Motor neuron (in vitro differentiated cells): ENCODE data around the gene ACKR2. TPM values are rescaled to one million over a fixed set of nuclear protein-coding genes. Genes with fewer than 3 reads are reported as not detected.

Experiments used
- ATAC-seq, 8 experiments: fragments of 200-7000 bp; cut with Tn5 transposase; replicated peaks in 6 of 8; 2 replicates each; pipeline ENCODE4 v1.8.0; 2021; ENCODE audit warnings: mild to moderate bottlenecking in 8 of 8, moderate library complexity in 8 of 8
- H3K27ac ChIP-seq, 2 donors: fragments of 250-450 bp; sonication (Bioruptor Pico); 2 replicates each; pipeline ENCODE4 v1.9.0; 2021; ENCODE audit warnings: antibody characterized with exemption in 2 of 2, mild to moderate bottlenecking in 2 of 2, moderate library complexity in 1 of 2
- H3K4me1 ChIP-seq, 2 donors: fragments of 250-450 bp; sonication (Bioruptor Pico); replicated peaks in 1 of 2; 2 replicates each; pipeline ENCODE4 v1.6.1; 2021; ENCODE audit warnings: antibody characterized with exemption in 2 of 2, mild to moderate bottlenecking in 2 of 2, moderate library complexity in 1 of 2
- H3K4me3 ChIP-seq, 5 donors: fragments of 250-450 bp; sonication (Bioruptor Pico); 2 replicates each; pipeline ENCODE4 v1.9.0; 2021; ENCODE audit warnings: antibody characterized with exemption in 5 of 5, mild to moderate bottlenecking in 5 of 5, moderate library complexity in 4 of 5
- WGBS, 10 experiments: fragments of 450-650 bp; shearing (Covaris generic); methylation state at CpG; one replicate each; pipeline ENCODE4 v1.0.0; 2022; 5-methylcytosine and 5-hydroxymethylcytosine counted together
- in situ Hi-C, 9 experiments: fragments of 400-800 bp; cut with MboI; loops; one replicate each; pipeline ENCODE4 v1.15.0; 2021; ENCODE audit warnings: low sequenced_read_pairs in 9 of 9, low pct_unique_long_range_greater_than_20kb in 2 of 9; ENCODE audit not compliant: unreplicated experiment in 9 of 9
- total RNA-seq, 8 experiments: library from RNA; unstranded; fragments of 300-600 nt; gene quantifications; 2 replicates each; pipeline versions ENCODE4 v1.2.3 to v1.2.4, GENCODE V29; 2022

Gene ACKR2
- total RNA-seq, 8 experiments from 2014 or later, result 0.31 to 0.87 (median 0.38) TPM; not detected in 1

GRCh38 chr3:42786212-42786611 is 23.0 kb upstream of the ACKR2 start:
- in situ Hi-C loops, result no loop called here
- no peak for ATAC-seq
- Histone ChIP-seq H3K27ac (no peak overlapping the region), H3K4me1 (no peaks in the 10 kb centered on the region), H3K4me3 (no peak overlapping the region)
- 80 to 100% (median 100%) methylated on average over 1 of the region's 1 CpG; no CpG with 5 or more reads in 1 of the 10 experiments for WGBS, 10 experiments

DNA sequence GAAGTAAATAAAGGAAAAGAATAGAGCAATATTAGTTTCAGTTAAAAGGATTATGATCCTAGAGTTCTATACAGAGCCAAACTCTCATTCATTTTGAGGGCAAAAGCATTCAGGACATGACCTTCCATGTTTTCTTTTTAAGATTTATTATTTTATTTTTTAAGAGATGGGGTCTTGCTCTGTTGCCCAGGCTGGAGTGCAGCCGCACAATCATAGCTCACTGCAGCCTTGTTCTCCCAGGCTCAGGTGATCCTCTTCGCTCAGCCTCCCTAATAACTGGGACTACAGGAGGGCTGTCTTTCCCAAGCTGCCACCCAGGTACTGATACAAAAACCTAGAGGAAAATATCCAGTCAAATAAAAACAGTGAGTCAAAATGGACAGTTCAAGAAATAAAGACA is 22.6 kb upstream of the ACKR2 start:
- ATAC-seq, result no peak
- in situ Hi-C loops, result no loop called here
- 94 to 100% (median 100%) methylated on average over 1 to 2 of the region's 2 CpGs; no CpG with 5 or more reads in 4 of the 10 experiments for WGBS, 10 experiments

DNA sequence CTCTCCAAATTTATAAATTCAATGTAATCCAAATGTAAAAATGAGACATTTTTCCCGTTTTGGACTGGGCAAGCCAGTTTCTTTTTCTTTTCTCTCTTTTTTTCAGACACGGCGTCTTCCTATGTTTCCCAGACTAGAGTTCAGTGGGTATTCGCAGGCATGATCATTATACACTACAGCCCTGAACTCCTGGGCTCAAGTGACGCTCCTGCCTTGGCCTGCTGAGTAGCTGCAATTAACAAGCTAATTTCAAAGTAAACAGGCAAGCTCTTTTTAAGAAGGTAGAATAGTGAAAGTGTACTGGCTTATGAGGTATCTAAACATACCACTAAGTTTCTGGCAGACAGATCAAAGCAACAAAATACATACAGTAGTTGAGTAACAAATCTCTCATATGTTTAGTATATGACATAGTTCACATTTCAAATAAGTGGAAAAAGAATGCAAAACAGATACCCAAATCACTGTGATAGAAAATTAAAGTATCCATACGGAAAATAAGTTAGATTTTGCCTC is 18.5 kb upstream of the ACKR2 start:
- Histone ChIP-seq H3K4me1 (no peaks in the 10 kb centered on the region), H3K4me3 (no peak overlapping the region), H3K27ac (no peak overlapping the region)
- in situ Hi-C loops, result no loop called here
- no peak for ATAC-seq
- 27 to 100% (median 91%) methylated on average over 1 to 5 of the region's 6 CpGs for WGBS, 10 experiments

More for the DNA sequence above, 22.6 kb upstream of the ACKR2 start:
- H3K4me3 ChIP-seq, result no peak overlapping the region
- H3K27ac ChIP-seq, result no peak overlapping the region
- H3K4me1 ChIP-seq, result no peaks in the 10 kb centered on the region

DNA sequence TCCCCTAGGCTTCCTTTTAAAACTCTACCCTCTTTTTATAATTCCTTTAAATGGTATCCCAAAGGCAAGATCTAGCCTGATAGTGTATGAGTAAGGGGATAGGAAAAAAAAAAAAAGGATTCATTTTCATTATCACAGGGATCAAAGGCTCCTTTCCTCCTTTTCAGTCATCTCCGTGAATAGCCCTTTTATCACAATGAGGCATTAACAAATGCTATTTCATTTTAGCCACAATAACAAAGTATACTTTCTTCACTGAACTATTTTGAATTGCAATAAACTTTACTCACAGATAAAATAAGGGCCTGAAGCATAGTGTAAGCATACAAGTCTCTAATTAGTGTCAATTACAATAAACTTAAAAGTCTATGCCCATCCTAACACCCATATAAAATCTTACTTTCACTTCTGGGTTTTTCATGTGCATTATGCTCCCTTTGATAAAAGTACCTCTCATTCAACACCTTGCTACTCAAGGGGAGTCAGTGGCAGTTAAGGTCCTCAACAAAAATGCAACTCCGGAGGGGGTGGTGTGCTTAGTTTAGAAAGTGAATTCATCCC is 13.5 kb upstream of the ACKR2 start:
- in situ Hi-C loops, result no loop called here
- no peak overlapping the region for H3K4me3 ChIP-seq
- no peak for ATAC-seq
- H3K27ac ChIP-seq, result no peak overlapping the region
- H3K4me1 ChIP-seq, result peaks cover 0 to 1% of the 10 kb centered on the region in 2 donors
- 88 to 100% (median 96%) methylated on average over 1 to 2 of the region's 2 CpGs; no CpG with 5 or more reads in 1 of the 10 experiments for WGBS, 10 experiments

- 80 to 100% (median 89%) methylated on average over 1 to 4 of the region's 5 CpGs for WGBS, 10 experiments
- H3K4me3 ChIP-seq, result no peak overlapping the region
- H3K27ac ChIP-seq, result no peak overlapping the region
- ATAC-seq, result no peak
- in situ Hi-C loops, result no loop called here
- H3K4me1 ChIP-seq, result peaks cover 0 to 8% of the 10 kb centered on the region in 2 donors
Measured at GRCh38 chr3:42796332-42796885, 12.8 kb upstream of the ACKR2 start.

- no peak overlapping the region for H3K27ac ChIP-seq
- WGBS, 10 experiments, result 67 to 100% (median 80%) methylated on average over 1 to 6 of the region's 7 CpGs; no CpG with 5 or more reads in 3 of the 10 experiments
- in situ Hi-C loops, result no loop called here
- ATAC-seq, result no peak
- peaks cover 13 to 22% of the 10 kb centered on the region in 2 donors for H3K4me1 ChIP-seq
- H3K4me3 ChIP-seq, result no peak overlapping the region
Measured at GRCh38 chr3:42799376-42799775, 9.9 kb upstream of the ACKR2 start.

GRCh38 chr3:42800251-42800650 is 9.0 kb upstream of the ACKR2 start:
- in situ Hi-C loops, result no loop called here
- 90 to 100% (median 100%) methylated on average over 1 to 2 of the region's 2 CpGs; no CpG with 5 or more reads in 3 of the 10 experiments for WGBS, 10 experiments
- Histone ChIP-seq H3K4me3 (no peak overlapping the region), H3K4me1 (peaks cover 15 to 25% of the 10 kb centered on the region in 2 donors), H3K27ac (no peak overlapping the region)
- no peak for ATAC-seq

DNA sequence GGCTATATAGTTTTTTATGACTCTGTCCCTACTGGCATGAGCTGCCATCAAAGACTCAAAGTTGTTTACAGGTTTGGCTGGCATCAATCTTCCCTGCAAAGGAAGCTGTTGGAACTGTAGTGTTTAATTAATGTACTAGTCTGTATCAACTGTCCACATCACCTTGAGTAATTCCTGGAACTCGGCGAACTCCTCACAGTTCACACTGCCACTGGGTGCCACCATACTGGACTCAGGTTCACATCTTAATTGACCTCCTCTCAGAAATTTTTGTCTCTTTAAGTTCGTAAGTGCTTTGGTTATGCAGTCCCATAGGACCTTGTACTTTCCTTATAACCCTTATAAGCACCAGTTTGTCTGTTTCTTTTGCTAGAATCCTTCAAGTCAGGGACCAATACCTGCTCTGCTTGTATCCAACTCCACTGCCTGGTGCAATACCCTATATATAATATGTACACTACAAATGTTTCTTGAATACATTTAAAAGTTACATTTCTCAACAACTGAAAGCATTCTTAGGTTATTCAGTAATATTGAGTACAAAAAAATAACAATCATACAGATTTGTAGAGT is 8.1 kb upstream of the ACKR2 start:
- no peak for ATAC-seq
- in situ Hi-C loops, result no loop called here
- Histone ChIP-seq H3K27ac (no peak overlapping the region), H3K4me1 (peaks cover 21 to 29% of the 10 kb centered on the region in 2 donors), H3K4me3 (no peak overlapping the region)
- WGBS, 10 experiments, result 78 to 100% (median 95%) methylated on average over 1 to 3 of the region's 3 CpGs; no CpG with 5 or more reads in 2 of the 10 experiments

DNA sequence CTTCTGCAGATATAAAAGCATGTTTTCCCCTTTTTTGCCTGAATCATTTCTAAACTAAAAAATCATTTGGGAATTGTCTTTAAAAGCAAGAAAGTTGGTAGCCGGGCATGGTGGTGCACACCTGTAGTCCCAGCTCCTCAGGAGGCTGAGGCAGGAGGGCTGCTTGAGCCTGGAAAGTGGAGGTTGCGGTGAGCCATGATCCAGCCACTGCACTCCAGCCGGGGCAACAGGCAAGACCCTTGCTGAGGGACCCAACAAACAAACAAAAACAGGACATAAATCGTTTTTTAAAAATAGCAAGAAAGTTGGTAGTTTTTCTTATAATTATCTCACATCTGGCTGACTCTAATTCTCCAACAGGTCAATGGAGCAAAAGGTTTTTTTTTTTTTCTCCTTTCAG is 7.5 kb upstream of the ACKR2 start:
- Histone ChIP-seq H3K27ac (no peak overlapping the region), H3K4me1 (peaks cover 21 to 29% of the 10 kb centered on the region in 2 donors), H3K4me3 (no peak overlapping the region)
- in situ Hi-C loops, result no loop called here
- no peak for ATAC-seq
- 66 to 100% (median 84%) methylated on average over 1 to 4 of the region's 4 CpGs; no CpG with 5 or more reads in 3 of the 10 experiments for WGBS, 10 experiments

GRCh38 chr3:42802876-42803413 is 6.3 kb upstream of the ACKR2 start:
- 6 to 67% (median 14%) methylated on average over 4 to 11 of the region's 11 CpGs for WGBS, 10 experiments
- H3K27ac ChIP-seq, result peak overlapping the region; percentile 71 to 75
- H3K4me3 ChIP-seq, result peak overlapping the region; percentile 75 to 100 (median 81)
- in situ Hi-C loops, result no loop called here
- H3K4me1 ChIP-seq, result peaks cover 21 to 38% of the 10 kb centered on the region in 2 donors
- no peak for ATAC-seq

GRCh38 chr3:42803414-42804105 is 5.7 kb upstream of the ACKR2 start:
- peaks cover 21 to 39% of the 10 kb centered on the region in 2 donors for H3K4me1 ChIP-seq
- peak overlapping the region; percentile 71 to 75 for H3K27ac ChIP-seq
- WGBS, 10 experiments, result 0 to 20% (median 0%) methylated on average over 1 to 19 of the region's 33 CpGs; no CpG with 5 or more reads in 2 of the 10 experiments
- in situ Hi-C loops, result no loop called here
- peak overlapping the region; percentile 75 to 100 (median 81) for H3K4me3 ChIP-seq
- ATAC-seq, result peak in 3 of 8 experiments; percentile 33 to 39 (median 33)

- peak within 1 kb of the TSS; percentile 75 to 100 (median 81) for H3K4me3 ChIP-seq
- in situ Hi-C loops, result no loop called here
- ATAC-seq, result peak; percentile 93 to 99 (median 98)
- H3K27ac ChIP-seq, result peak within 1 kb of the TSS; percentile 71 to 75
- WGBS, 10 experiments, result 1% methylated on average over 16 of the region's 63 CpGs; no CpG with 5 or more reads in 9 of the 10 experiments
- H3K4me1 ChIP-seq, result peaks cover 21 to 39% of the 10 kb centered on the region in 2 donors
Measured at GRCh38 chr3:42804106-42804830, 5.0 kb upstream of the ACKR2 start, which contains the start of gene HIGD1A. TSS of gene HIGD1A (minus strand) at chr3:42804490. CDS start at chr3:42794253, 10,237 bp downstream.
